ENCODE measurements around the gene PTPRB.

PTPRB gene

GRCh38 chr12:70641691-70642090, 4.5 kb upstream of the PTPRB start:
- DNase-seq: no peak

GRCh38 chr12:70640901-70641300, 3.7 kb upstream of the PTPRB start:
- no peak for DNase-seq

GRCh38 chr12:70639535-70639934, 2.3 kb upstream of the PTPRB start:
- no peak for DNase-seq

- DNase-seq: no peak
These were observed 1.6 kb upstream of the PTPRB start for GRCh38 chr12:70638639-70639360.

- DNase-seq: no peak
These were observed 1.5 kb downstream of the PTPRB start for GRCh38 chr12:70635755-70636154.

- DNase-seq: no peak
These were observed 8.3 kb downstream of the PTPRB start for GRCh38 chr12:70628701-70629480.

GRCh38 chr12:70627677-70628076, 9.6 kb downstream of the PTPRB start:
- no peak for DNase-seq

GRCh38 chr12:70626180-70626579, 11.0 kb downstream of the PTPRB start:
- no peak for DNase-seq

- no peak for DNase-seq
These were observed 17.6 kb downstream of the PTPRB start for GRCh38 chr12:70619471-70620152.

- no peak for DNase-seq
These were observed 18.9 kb downstream of the PTPRB start for GRCh38 chr12:70618371-70618770.

DNA sequence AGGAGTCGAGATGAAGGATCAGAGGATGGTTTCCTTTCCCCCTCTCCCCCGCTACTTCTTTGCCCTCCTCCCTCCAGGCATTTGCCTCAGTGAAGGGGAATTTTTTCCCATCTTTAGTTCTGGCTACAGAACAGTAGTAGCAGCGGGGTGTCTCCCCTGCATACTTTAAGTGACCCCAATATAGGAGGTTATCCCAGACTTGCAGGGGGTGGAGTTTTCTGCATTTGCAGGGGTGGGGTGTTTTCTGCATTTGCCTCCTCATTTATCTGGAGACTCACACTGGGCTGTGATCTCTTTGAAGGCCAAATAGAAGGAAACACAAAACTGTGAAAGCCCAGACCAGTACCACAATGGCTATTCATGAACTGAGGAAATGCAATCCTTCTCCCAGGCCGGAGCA, 19.8 kb downstream of the PTPRB start:
- DNase-seq: no peak

- no peak for DNase-seq
These were observed 21.9 kb downstream of the PTPRB start for GRCh38 chr12:70615174-70615866.

- no peak for DNase-seq
These were observed 27.3 kb downstream of the PTPRB start for GRCh38 chr12:70609739-70610491.

DNA sequence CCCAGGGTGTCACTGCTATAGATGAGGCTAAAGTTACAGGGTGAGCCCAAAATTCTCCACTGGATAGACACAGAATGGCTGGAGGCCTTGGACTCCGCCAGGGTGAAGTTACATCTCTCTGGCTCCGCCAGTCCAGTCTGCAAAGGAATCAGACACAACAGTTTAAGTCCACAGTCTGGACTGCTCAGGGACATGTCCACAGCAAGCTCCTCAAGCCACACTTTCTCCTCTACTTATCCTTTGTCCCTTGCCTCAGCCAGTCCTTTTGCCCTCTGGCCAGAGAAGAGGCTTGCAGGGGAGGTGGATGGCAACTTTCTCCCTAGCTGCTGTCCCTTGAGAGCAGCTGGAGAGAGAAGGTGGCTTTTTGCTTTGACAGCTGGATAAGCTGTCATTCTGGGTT, 28.0 kb downstream of the PTPRB start:
- DNase-seq: no peak

- no peak for DNase-seq
These were observed 29.0 kb downstream of the PTPRB start for GRCh38 chr12:70608184-70608583.

- DNase-seq: no peak
These were observed 30.1 kb downstream of the PTPRB start for GRCh38 chr12:70607107-70607506.

GRCh38 chr12:70605976-70606375, 31.3 kb downstream of the PTPRB start:
- no peak for DNase-seq

DNA sequence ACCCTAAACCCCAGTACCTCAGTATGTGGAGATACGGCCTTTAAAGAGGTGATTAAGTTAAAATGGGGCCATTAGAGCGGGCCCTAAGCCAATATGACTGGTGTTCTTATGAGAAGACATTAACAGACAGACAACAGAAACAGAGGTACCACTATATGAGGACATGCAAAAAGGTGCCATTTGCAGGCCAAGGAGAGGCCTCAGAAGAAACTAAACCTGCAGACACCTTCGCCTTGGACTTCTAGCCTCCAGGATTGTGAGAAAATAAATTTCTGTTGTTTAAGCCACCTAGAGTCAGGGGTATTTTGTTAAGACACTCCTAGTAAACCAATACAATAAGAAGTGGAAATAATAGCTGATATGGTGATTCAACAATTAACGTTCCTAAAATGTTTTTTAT, 32.6 kb downstream of the PTPRB start:
- DNase-seq: no peak

DNA sequence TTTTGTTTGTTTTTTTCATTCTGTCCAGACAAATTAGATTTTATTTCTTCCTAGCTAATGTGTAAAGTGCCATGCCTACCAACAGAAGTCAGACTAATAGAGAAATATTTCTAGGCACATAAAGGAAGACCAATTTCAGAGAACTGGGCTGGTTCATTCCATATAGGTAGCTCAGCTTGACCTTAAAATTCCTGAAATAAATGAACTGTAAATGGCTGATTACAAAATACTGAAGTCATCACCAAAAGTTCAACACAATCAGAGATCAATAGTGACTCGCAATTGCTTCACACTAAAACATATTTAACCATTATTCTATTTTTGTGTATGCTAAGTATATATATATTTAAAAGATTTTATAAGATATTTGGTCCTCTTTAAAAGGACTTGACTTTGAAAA, 34.2 kb downstream of the PTPRB start:
- no peak for DNase-seq

- DNase-seq: no peak
These were observed 38.6 kb downstream of the PTPRB start for GRCh38 chr12:70598467-70599193.

DNA sequence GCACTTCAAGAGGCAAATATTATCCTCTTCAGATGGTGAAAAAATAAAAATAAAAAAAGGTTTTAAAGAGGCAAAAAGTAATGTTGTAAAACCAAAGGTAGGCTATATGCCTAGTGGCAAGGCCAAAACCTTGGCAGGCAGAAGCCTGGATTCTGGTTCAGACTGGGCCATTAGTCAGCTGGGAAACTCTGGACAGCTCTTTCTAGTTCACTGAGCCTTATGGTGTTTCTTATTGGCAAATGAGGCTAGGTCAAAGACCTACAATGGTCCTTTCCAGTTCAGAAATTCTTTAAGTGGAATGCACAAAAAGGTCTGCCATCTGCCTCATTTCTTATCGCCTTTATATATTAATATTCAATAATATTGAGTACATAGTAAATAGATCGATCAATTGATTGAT, 44.6 kb downstream of the PTPRB start:
- DNase-seq: no peak

Data from activated CD4-positive, alpha-beta T cell treated with anti-CD3 and anti-CD28 coated beads, Interleukin-2, amount 50 U/mL, for 16 hours (primary cell).